ENCODE measurements around the gene PDLIM4. TPM values are rescaled to one million over a fixed set of nuclear protein-coding genes. Genes with fewer than 3 reads are reported as not detected.

The PDLIM4 gene
- polyA plus RNA-seq, 1 donor from 2014 or later, result not detected

DNA sequence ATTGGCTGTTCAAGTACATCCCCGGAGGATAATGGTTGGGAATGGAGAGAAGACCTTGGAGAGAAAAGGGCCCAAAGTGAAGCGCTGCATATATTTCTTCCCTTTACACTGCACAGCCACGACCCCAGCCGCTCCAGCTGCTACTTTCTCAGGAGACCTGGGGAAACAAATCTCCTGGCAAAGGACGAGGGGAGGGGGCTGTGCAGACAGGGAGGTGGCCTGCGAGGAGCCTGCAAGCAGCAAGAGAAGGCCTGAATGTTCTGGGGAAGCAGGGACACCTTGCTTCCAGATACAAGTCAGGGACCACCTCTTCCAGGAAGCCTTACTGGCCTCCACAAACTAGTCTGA lies 739 bp upstream of the PDLIM4 start:
- H3K9me2 ChIP-seq (ENCODE audit: insufficient read depth, low read length), result no peaks in the 10 kb centered on the region
- no peaks in the 10 kb centered on the region for H4K20me1 ChIP-seq (ENCODE audit: insufficient read depth)
- H3K9ac ChIP-seq (ENCODE audit: low read length), result no peak overlapping the region
- no peaks in the 10 kb centered on the region for H3K36me3 ChIP-seq (ENCODE audit: insufficient read depth, low read length)
- no peak overlapping the region for H3K4me3 ChIP-seq (ENCODE audit: low read length)
- peaks cover 12% of the 10 kb centered on the region for H3K27me3 ChIP-seq (ENCODE audit: insufficient read depth, low read depth, low read length)
- H3K4me2 ChIP-seq (ENCODE audit: low read length), result no peak overlapping the region
- H2AFZ ChIP-seq (ENCODE audit: low read depth, low read length), result no peak overlapping the region
- no peak overlapping the region for H3K27ac ChIP-seq (ENCODE audit: low read length)
- TF ChIP-seq SMC3 (conservative IDR thresholded peaks at IDR 0.05; ENCODE audit: poor library complexity), result no peak
- no peaks in the 10 kb centered on the region for H3K9me3 ChIP-seq (ENCODE audit: low read length)
- H3F3A ChIP-seq (ENCODE audit: insufficient read depth, low read length, poor library complexity, severe bottlenecking), result no peaks in the 10 kb centered on the region
- H3K79me2 ChIP-seq (replicated peaks; ENCODE audit: insufficient read depth, low read length), result no peaks in the 10 kb centered on the region

DNA sequence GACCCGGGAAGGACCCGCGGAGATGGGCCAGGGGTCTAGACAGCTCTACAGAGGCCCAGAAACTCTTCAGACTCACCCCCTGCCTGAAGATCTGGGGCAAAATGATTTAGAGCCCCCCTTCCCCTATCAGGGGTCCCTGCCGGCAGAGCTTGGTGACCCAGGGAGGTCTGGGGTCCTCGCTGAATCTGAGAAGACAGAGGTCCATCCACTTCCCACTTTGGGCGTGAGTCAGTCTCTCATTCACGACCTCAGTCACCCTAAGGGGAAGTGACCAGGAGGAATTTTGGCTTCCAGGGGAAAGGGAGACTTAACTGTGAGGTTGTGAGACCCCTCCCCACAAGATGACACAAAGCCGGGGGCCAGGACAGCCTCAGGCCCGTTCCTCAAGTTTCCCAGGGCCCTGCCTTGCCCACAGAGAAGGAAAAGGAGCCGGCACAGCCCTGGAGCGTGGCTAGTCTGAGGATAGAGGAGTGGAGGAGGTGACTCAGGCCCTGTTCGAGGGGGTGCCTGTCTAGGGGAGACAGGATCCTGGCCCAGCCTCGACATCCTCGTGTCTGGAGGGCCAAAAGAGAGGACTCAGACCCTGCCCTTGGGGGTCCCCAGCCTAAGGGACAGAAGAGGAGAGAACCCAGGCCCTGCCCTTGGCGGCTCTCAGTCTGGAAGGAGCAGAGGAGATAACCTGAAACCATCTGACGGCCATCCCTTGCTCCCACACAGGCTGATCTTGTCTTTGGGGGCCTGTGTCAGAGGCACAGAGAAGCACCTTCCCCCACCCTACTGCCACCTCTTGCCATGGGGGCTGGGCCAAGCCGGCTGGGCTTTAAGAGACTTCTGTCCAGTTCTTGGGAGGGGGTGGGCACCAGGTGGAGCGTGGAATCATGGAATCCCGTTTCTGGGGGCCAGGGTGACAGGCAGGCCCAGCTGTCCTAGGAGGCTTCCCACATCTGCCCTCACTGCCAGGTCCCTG lies 889 bp downstream of the PDLIM4 start:
- H3K27ac ChIP-seq (ENCODE audit: low read length), result no peak overlapping the region
- H3K4me3 ChIP-seq (ENCODE audit: low read length), result no peak overlapping the region
- peaks cover 12% of the 10 kb centered on the region for H3K27me3 ChIP-seq (ENCODE audit: insufficient read depth, low read depth, low read length)
- H3K4me2 ChIP-seq (ENCODE audit: low read length), result no peak overlapping the region
- H3K9ac ChIP-seq (ENCODE audit: low read length), result no peak overlapping the region
- no peak overlapping the region for H2AFZ ChIP-seq (ENCODE audit: low read depth, low read length)
- no peaks in the 10 kb centered on the region for H3K79me2 ChIP-seq (replicated peaks; ENCODE audit: insufficient read depth, low read length)
- H3K9me2 ChIP-seq (ENCODE audit: insufficient read depth, low read length), result no peaks in the 10 kb centered on the region
- no peaks in the 10 kb centered on the region for H3K9me3 ChIP-seq (ENCODE audit: low read length)
- H3K36me3 ChIP-seq (ENCODE audit: insufficient read depth, low read length), result no peaks in the 10 kb centered on the region
- no peaks in the 10 kb centered on the region for H3F3A ChIP-seq (ENCODE audit: insufficient read depth, low read length, poor library complexity, severe bottlenecking)
- H4K20me1 ChIP-seq (ENCODE audit: insufficient read depth), result no peaks in the 10 kb centered on the region
- TF ChIP-seq RAD21 (conservative IDR thresholded peaks at IDR 0.05), result no peak
- TF ChIP-seq EP300 (conservative IDR thresholded peaks at IDR 0.05; ENCODE audit: poor library complexity, severe bottlenecking), result no peak
- no peak for TF ChIP-seq POLR2AphosphoS5 (IDR thresholded peaks at IDR 0.05)
- no peak for TF ChIP-seq TAF1 (IDR thresholded peaks at IDR 0.05; ENCODE audit: low read depth)
- no peak for TF ChIP-seq MXI1 (conservative IDR thresholded peaks at IDR 0.05; ENCODE audit: poor library complexity, severe bottlenecking)
- no peak for TF ChIP-seq SMC3 (conservative IDR thresholded peaks at IDR 0.05; ENCODE audit: poor library complexity)
- TF ChIP-seq, protein P1, sequence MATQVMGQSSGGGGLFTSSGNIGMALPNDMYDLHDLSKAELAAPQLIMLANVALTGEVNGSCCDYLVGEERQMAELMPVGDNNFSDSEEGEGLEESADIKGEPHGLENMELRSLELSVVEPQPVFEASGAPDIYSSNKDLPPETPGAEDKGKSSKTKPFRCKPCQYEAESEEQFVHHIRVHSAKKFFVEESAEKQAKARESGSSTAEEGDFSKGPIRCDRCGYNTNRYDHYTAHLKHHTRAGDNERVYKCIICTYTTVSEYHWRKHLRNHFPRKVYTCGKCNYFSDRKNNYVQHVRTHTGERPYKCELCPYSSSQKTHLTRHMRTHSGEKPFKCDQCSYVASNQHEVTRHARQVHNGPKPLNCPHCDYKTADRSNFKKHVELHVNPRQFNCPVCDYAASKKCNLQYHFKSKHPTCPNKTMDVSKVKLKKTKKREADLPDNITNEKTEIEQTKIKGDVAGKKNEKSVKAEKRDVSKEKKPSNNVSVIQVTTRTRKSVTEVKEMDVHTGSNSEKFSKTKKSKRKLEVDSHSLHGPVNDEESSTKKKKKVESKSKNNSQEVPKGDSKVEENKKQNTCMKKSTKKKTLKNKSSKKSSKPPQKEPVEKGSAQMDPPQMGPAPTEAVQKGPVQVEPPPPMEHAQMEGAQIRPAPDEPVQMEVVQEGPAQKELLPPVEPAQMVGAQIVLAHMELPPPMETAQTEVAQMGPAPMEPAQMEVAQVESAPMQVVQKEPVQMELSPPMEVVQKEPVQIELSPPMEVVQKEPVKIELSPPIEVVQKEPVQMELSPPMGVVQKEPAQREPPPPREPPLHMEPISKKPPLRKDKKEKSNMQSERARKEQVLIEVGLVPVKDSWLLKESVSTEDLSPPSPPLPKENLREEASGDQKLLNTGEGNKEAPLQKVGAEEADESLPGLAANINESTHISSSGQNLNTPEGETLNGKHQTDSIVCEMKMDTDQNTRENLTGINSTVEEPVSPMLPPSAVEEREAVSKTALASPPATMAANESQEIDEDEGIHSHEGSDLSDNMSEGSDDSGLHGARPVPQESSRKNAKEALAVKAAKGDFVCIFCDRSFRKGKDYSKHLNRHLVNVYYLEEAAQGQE (IDR thresholded peaks at IDR 0.05; ENCODE audit: borderline replicate concordance), result no peak
- TF ChIP-seq, protein P2, sequence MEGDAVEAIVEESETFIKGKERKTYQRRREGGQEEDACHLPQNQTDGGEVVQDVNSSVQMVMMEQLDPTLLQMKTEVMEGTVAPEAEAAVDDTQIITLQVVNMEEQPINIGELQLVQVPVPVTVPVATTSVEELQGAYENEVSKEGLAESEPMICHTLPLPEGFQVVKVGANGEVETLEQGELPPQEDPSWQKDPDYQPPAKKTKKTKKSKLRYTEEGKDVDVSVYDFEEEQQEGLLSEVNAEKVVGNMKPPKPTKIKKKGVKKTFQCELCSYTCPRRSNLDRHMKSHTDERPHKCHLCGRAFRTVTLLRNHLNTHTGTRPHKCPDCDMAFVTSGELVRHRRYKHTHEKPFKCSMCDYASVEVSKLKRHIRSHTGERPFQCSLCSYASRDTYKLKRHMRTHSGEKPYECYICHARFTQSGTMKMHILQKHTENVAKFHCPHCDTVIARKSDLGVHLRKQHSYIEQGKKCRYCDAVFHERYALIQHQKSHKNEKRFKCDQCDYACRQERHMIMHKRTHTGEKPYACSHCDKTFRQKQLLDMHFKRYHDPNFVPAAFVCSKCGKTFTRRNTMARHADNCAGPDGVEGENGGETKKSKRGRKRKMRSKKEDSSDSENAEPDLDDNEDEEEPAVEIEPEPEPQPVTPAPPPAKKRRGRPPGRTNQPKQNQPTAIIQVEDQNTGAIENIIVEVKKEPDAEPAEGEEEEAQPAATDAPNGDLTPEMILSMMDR (IDR thresholded peaks at IDR 0.05; ENCODE audit: poor library complexity, severe bottlenecking), result no peak
- TF ChIP-seq EZH2 (IDR thresholded peaks at IDR 0.05; ENCODE audit: borderline replicate concordance, insufficient read depth, low read length, poor library complexity, severe bottlenecking), result no peak

Data from neural cell (in vitro differentiated cells).